Kidney capillary endothelial cell (primary cell): Measurements from ENCODE around the gene MYH10.

Experiments used
- DNase-seq: peaks from one replicate; pipeline ENCODE4 v3.0.0-alpha.2; 2018; ENCODE audit warnings: low spot score

The MYH10 gene

GRCh38 chr17:8609910-8610309 is 20.6 kb downstream of the MYH10 start:
- DNase-seq = no peak

DNA sequence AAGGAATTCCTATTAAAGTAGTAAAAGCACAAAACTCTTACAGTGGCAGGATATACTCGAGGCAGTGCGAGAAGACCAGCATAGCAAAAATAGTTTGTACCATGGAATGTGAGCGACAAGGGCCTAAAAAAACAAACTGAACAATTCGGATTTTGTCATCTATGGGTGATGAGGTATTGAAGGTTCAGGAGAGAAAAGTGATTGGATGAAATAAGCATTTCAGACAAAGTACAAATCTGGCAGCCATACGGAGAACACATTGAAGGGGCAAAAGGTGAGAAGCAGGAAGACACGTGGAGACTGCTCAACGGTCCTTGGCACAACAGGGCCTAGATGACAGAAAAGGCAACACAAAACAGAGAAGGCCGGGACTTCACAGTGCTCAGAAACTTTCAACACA is 22.5 kb downstream of the MYH10 start:
- DNase-seq = no peak

DNA sequence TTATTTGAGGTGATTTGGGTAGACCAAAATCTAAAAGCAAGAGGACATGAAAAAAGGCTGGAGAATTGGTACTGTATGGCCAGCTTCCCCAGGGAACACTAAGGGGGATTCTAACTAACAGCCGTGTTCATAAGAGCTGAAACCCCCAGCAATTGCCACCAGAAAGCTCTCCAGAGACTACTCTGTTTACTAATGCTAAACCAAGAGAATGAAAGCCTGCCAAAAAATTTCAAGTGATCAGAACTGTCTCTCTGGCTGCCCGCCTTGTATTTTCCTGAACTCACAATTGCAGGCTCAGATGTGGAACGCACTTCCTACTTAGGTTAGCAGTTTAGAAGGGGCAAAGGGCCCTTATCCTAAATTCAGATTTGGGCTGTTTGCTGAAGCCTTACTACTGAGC is 24.1 kb downstream of the MYH10 start:
- no peak for DNase-seq

DNA sequence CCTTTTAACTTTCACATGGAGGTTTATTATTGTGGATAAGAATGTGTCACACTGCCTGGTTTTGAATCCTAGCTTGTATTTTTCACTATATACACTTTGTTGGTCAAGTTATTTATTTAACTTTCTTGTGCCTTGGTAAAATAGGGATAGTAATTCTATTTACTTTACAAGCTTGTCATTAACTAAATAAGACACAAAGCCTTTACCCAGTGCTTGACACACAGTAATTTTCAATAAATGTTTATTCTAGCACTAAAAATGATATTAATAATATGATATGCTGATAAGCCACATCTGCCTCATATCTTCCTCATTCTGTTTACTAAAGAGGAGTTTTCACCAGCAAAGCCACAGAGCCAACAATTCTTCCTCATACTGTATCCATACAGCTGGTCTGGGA is 27.8 kb downstream of the MYH10 start:
- DNase-seq = no peak

GRCh38 chr17:8599351-8600011 is 31.0 kb downstream of the MYH10 start:
- no peak for DNase-seq

- DNase-seq = no peak
These were observed 31.6 kb downstream of the MYH10 start for GRCh38 chr17:8598913-8599312.

- no peak for DNase-seq
These were observed 36.7 kb downstream of the MYH10 start for GRCh38 chr17:8593830-8594229.

- DNase-seq = no peak
These were observed 37.2 kb downstream of the MYH10 start for GRCh38 chr17:8593276-8593675.

- DNase-seq = no peak
These were observed 41.5 kb downstream of the MYH10 start for GRCh38 chr17:8588877-8589554.

DNA sequence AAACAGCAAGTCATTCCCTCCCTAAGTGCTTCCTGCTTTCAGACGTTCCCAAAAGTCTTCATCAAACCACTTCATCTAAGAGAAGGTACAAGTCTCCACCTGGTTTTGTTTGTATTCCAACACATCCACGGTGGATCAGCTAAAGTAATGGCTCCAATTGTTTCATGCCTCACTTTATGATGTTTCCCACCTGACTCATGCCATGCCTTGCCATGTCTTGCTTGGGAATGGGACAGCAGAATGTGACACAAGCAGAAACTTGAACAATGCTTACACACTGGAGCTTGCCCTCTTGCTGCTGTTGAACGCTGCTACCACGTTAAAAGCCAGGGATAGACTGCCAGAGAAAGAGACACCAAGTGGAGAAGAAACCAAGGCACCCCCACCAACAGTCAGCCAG is 43.8 kb downstream of the MYH10 start:
- DNase-seq = no peak

- no peak for DNase-seq
These were observed 44.6 kb downstream of the MYH10 start for GRCh38 chr17:8585911-8586310.

DNA sequence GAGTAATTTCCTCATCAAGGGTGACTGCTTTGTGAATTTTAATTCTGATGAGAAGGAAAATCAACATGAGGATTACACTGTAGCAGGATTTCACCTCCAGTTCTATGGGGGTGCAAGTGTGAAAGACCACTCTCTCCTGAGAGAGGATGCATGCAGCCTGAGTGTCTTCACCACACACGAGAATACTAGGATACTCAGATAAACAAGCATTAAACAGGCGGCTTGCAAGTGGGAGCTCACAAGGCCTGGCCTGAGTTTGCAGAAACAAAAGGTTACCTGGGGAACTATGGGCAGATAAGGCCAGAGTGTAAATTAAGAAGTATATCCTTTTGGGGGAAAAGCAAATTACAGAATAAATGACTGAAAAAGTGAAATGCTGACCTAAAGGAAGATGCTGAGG is 46.6 kb downstream of the MYH10 start:
- DNase-seq = no peak

- DNase-seq = no peak
These were observed 49.4 kb downstream of the MYH10 start for GRCh38 chr17:8580952-8581658.

- no peak for DNase-seq
These were observed 52.7 kb downstream of the MYH10 start for GRCh38 chr17:8577868-8578267.

- no peak for DNase-seq
These were observed 53.8 kb downstream of the MYH10 start for GRCh38 chr17:8576559-8577294.

DNA sequence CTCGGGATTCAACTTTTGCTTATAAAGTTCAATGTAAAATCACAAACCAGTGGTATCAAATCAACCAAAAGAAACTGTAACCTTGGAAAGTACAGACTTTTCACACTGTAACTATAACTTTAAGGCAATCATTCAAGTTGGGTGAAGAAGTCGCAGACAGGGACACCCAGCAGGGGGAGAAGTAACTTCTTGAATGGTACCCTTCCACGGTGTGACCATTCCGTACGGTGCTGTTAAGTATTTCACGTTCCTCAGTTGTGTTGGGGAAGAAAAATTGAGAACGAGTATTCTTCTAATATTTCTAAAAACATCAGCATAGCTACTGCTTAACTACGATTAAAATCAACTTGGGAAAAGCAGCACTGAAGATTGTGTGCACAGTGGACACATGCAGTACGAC is 55.8 kb downstream of the MYH10 start:
- DNase-seq = no peak

DNA sequence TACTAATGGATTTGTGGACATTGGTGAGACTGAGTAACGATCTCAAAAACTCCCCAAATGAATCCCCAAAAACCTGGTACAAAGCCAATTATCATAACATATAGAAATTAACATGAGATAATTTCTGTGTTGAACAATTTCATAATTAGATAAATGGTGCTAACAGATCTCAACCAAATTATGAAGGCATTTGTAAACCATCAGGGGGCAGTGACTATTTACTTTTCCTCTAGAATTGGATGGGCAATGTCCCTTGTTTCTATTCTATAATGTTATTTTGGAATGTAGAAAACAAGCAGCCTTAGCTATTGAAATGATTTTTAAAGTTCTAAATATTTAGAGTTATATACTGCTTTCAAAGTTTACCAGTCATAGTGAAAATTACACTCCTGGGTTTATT is 57.8 kb downstream of the MYH10 start:
- no peak for DNase-seq

DNA sequence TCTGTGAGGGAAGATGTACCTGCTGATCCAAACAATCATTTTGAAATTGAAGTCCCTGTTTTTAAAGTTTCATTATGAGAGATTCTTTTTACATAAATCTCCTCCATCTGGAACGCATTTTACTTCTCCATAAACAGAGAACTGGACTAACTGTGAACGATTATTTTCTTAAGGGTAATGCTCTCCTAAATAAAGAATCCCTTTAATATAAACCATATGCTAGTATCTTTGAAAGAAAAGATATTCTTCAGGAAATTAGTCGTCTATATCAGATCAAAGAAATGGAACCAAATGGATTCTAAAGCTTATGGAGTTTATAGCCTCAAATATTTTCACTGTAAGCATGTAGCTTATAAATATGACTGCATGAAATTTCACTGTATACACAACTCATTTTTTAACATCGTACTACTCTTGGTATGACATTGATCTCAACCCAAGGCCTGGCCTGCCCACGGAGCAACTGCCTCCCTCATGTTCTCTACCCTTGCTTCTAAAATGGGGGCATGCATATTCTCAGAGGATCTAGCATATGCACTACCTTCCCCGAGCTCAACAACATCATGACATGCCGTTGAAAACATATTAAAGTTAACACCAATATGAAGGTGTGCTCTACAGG is 66.4 kb downstream of the MYH10 start:
- DNase-seq = no peak

DNA sequence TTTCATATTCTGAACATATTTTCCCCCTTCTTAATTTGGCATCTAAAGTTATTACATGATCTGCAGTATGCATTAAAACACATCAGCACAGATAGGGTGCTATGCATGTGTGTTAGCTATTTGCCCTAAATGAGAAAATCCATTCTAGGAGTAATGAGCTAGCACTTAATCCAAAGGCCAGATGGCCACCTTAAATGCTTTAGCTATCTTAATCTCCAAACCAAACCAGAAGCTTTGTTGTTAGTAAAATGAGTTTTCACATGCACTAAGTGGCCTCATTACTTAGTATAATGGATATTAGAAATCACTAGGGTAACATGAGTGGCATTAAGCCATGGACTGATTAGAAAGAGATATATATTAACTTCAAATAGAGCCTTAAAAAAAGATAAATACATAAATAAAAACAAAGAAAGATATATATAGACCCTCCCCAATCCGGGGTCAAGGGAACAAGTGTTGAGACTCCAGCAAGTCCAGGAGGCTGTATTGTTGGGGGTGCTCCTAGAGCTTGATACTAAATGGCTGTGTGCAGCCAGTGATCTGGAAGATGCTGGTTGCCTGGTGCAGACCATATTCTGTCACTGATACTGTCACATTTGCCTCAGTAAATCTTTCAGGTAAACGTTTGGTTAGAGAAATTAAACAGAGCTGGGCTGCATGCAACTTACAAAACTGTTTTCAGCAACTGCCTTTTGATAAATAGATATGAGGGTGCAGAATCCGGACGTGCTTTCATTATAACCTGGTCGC is 67.3 kb downstream of the MYH10 start:
- no peak for DNase-seq

DNA sequence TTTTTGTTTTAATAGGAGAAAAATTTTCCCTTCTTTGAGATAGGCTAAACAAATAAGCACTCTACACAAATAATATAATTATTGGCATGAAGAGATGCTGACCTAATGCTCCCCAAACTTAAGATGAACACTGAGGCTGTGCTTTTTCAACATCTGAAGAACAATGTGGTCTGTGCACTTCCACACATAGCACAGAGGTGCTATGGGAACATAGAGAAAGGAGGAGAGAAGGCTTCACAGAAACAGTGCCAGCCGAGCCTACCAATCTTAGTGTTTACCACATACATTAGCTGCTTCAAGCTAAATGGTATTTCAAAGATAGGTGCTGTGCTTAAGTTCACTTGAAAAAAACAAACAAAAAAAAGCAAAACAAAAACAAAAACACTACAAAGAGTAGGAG is 72.4 kb downstream of the MYH10 start:
- no peak for DNase-seq

DNA sequence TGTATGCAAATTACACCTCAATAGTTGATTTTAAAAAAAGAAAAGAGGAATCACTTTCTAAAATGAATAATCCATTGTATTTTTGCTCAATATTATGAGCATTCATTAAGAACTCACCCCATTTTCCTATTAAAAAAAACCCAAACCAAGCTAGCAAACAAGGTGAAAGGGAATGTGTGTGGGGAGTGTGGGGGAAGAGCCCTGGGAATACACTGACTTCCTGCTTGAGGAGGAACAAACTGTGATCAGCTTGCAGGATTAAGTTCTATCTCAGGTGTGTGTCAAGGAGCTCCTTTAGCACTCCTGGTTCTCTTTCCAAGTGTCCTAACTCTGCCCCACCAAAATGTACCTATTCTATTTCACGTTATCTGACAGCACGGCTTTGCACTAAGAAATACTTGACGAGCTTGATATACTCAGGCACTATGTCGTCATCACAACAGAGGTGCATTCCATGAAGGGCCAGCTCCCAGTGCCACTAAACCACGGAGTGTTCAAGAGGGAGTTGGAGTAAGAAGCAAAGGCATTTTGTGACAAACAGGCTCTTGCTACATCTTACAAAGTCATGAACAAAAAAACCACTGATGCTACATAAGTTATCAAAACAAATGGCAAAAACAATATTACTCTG is 73.2 kb downstream of the MYH10 start:
- DNase-seq = no peak
